ENCODE results near the gene SRGAP1. TPM values are rescaled to one million over a fixed set of nuclear protein-coding genes. Genes with fewer than 3 reads are reported as not detected.

SRGAP1 gene
- total RNA-seq, 2 donors from 2014 or later: 0.19 to 1.0 TPM

DNA sequence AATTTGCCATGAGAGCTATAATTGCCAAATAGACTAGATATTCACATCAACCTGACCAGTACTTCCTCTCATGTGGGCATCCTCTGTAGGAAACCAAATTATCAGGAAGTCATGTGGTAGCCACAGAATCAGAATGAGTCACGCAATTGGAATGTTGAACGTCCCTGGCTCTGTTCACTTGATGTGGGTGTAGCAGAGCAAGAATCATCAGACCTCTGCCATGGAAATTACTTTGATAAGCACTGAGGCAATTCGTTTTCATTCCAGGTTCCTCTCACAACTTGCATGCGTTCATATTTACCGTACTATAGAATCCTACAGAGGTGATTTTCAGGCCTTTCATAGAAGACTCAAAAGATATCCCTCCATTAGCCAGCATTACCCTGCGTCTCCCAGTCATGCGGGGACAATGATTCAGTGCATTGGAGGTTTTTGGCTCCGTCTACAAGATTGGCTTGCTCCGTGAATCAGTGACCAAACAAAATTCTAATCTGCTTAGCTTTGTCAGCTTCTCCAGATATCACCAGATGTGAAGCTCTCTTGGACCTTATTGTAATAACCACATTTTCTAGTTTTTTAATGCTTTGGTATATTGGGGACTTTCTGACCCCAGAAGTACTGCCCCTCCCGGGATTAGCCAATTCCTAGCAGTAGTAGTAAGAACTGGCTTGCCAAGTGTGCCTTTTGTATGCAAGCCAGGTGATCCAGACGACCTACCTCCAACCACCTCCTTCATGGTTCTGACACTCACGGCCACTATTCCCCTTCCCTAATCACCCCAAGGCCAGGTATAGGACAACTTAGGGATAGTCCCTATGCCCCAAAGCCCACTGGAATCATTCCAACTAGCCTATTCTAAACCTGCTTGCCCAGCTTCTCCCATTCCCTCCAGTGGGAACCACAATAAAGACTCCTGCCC lies 244.2 kb downstream of the SRGAP1 start:
- Mint-ChIP-seq H3K36me3 (no peaks in the 10 kb centered on the region), H3K4me1 (ENCODE audit: low read depth in 2 of 2) (no peaks in the 10 kb centered on the region), H3K27ac (no peak overlapping the region), H3K27me3 (peaks cover 0 to 11% of the 10 kb centered on the region in 2 donors), H3K4me3 (no peak overlapping the region), H3K9me3 (no peaks in the 10 kb centered on the region)
- ATAC-seq (no peak), DNase-seq (ENCODE audit: low spot score) (no peak)

DNA sequence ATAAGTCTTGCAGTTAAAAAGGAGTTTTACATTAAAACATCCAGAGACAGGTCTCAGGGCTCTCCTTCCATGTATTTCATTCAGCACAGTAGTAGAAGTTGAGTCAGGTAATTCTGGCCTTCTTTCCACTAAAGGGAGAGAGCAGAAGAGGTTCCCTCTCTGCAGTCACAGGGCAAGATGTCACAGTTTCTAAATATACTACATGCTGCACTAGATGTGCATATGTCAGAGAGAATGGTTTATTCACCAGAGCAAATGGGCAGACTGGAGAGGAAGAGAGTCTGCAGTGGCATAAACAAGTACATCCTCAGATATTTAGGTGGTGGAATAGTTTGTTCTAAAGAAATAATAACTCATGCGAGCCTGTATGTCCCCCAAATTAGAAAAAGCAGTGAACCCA lies 245.5 kb downstream of the SRGAP1 start:
- H3K9me3 Mint-ChIP-seq: no peaks in the 10 kb centered on the region

DNA sequence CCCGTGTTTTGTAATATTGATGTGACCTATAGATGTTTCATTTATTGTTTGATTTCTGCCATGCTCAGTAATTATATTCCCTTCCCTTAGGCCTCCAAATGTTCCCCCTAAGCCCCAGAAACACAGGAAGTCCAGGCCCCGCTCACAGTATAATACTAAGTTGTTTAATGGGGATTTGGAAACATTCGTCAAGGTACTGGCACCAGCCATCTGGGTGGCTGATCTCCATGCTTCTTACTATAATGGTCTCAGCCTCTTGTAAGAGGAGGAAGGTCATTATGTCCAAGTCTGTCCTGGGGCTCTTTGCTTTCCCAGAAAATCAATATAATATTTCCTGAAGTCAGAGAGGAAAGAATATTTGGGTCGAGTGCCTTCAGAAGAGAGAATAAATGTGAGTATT lies 246.7 kb downstream of the SRGAP1 start:
- peaks cover 0 to 11% of the 10 kb centered on the region in 2 donors for H3K27me3 Mint-ChIP-seq
- no peak for DNase-seq (ENCODE audit: low spot score)
- H3K27ac Mint-ChIP-seq: no peak overlapping the region
- H3K4me3 Mint-ChIP-seq: no peak overlapping the region
- no peak for ATAC-seq
- no peaks in the 10 kb centered on the region for H3K36me3 Mint-ChIP-seq
- H3K4me1 Mint-ChIP-seq (ENCODE audit: low read depth in 2 of 2): no peaks in the 10 kb centered on the region
- H3K9me3 Mint-ChIP-seq: no peaks in the 10 kb centered on the region

More for the DNA sequence above, 245.5 kb downstream of the SRGAP1 start:
- DNase-seq (ENCODE audit: low spot score): no peak
- Mint-ChIP-seq H3K36me3 (no peaks in the 10 kb centered on the region), H3K27ac (no peak overlapping the region), H3K4me1 (ENCODE audit: low read depth in 2 of 2) (no peaks in the 10 kb centered on the region), H3K27me3 (peaks cover 0 to 11% of the 10 kb centered on the region in 2 donors), H3K4me3 (no peak overlapping the region)
- no peak for ATAC-seq

GRCh38 chr12:64092507-64093196 lies 248.2 kb downstream of the SRGAP1 start:
- Mint-ChIP-seq H3K27me3 (peaks cover 0 to 11% of the 10 kb centered on the region in 2 donors), H3K4me1 (ENCODE audit: low read depth in 2 of 2) (no peaks in the 10 kb centered on the region), H3K4me3 (no peak overlapping the region), H3K9me3 (no peaks in the 10 kb centered on the region), H3K36me3 (no peaks in the 10 kb centered on the region), H3K27ac (no peak overlapping the region)
- DNase-seq (ENCODE audit: low spot score): no peak
- ATAC-seq: no peak

GRCh38 chr12:64093689-64094088 lies 249.2 kb downstream of the SRGAP1 start:
- Mint-ChIP-seq H3K36me3 (no peaks in the 10 kb centered on the region), H3K4me1 (ENCODE audit: low read depth in 2 of 2) (no peaks in the 10 kb centered on the region), H3K27me3 (peaks cover under 1 to 14% of the 10 kb centered on the region in 2 donors), H3K4me3 (no peak overlapping the region), H3K27ac (no peak overlapping the region), H3K9me3 (no peaks in the 10 kb centered on the region)
- no peak for DNase-seq (ENCODE audit: low spot score)
- ATAC-seq: no peak

DNA sequence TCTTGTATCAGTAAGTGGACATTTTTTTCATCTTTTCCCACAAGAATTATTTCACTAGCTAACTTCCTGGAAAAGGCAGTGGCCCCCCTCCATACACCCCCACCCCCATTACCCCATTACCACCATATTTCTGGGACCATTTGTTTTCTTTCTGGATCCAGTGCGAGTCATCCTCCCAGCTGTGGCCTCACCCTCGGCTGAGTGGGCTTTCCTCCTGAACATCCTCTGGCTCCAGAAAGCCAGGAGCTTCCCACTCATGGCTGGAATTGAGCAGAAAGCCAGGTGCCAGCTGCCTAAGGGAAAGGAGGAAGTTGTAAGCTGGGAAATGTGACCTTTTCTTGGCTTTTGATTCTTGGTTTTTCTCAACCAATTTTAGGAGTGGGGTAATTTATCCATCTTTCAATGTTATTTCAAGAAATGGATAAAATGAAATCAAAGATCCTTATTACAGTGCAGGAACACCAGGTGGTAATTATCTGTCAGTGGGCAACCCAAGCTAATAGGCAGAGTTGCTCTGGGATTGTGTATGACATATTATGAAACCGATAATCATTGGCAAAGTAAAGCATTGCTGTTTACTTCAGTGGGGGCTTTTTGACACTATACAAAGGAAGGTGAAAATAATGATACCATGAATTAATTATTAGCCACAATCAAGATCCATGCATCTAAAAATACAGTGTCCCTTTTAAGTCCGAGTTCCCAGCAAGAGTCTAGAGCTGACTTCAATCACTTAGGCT lies 253.0 kb downstream of the SRGAP1 start:
- no peak for DNase-seq (ENCODE audit: low spot score)
- H3K4me3 Mint-ChIP-seq: no peak overlapping the region
- H3K36me3 Mint-ChIP-seq: no peaks in the 10 kb centered on the region
- no peaks in the 10 kb centered on the region for H3K9me3 Mint-ChIP-seq
- no peak overlapping the region for H3K27ac Mint-ChIP-seq
- ATAC-seq: no peak
- peaks cover 3 to 9% of the 10 kb centered on the region in 2 donors for H3K27me3 Mint-ChIP-seq
- H3K4me1 Mint-ChIP-seq (ENCODE audit: low read depth in 2 of 2): no peaks in the 10 kb centered on the region

DNA sequence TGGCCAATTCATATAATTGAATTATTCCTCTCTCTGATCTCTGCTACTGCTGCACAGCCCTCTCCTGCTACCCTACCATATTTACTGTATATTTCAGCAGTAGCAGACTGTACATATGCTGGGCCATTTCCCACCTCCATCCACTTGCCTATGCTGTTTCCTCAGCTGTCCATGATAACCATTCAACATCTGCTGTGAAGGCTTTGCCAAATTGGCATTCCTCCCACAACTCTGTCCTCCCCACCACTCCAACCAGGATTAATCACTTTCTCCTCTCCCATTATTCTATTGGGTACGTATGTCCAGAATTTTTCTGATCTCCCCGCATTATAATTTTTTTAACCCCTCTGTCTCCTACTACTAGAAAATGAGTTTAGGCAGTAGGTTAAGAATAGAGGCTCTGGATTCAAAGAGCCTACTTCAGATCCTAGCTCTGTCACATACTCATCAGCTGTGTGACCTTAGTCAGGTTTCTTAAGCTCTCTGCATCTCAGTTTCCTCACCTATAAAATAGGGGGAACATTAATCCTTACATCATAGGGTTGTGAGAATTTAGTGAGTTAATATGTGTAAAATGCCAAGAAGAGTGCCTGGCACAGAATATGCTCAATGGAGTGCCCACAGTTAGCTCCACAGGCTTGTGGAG lies 254.3 kb downstream of the SRGAP1 start:
- no peak for ATAC-seq
- no peaks in the 10 kb centered on the region for H3K9me3 Mint-ChIP-seq
- H3K27ac Mint-ChIP-seq: no peak overlapping the region
- H3K36me3 Mint-ChIP-seq: no peaks in the 10 kb centered on the region
- H3K4me1 Mint-ChIP-seq (ENCODE audit: low read depth in 2 of 2): no peaks in the 10 kb centered on the region
- no peak overlapping the region for H3K4me3 Mint-ChIP-seq
- no peak for DNase-seq (ENCODE audit: low spot score)
- peaks cover 3 to 9% of the 10 kb centered on the region in 2 donors for H3K27me3 Mint-ChIP-seq

DNA sequence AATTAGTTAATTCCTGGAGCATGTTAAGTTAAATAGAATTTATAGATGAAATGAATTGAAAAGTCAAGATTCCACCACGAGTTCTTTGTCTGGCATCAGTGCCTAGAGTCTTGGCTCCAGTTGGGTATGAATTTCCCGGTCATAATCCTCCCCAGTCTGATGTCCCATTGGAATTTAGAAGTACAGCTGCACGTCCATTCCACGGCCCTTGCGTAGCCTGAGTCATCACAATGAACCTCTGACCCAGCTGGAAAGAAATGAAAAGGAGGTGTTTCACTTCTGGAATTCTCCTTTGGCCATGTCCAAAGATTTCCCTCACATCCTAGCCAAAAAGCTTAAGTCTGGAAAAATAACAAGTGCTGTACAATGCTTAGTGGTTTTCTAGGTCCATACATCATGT lies 254.9 kb downstream of the SRGAP1 start:
- Mint-ChIP-seq H3K27me3 (peaks cover 3 to 9% of the 10 kb centered on the region in 2 donors), H3K9me3 (no peaks in the 10 kb centered on the region), H3K4me1 (ENCODE audit: low read depth in 2 of 2) (no peaks in the 10 kb centered on the region), H3K36me3 (no peaks in the 10 kb centered on the region), H3K4me3 (no peak overlapping the region), H3K27ac (no peak overlapping the region)
- DNase-seq (ENCODE audit: low spot score) (no peak), ATAC-seq (no peak)

- DNase-seq (ENCODE audit: low spot score) (no peak), ATAC-seq (no peak)
- Mint-ChIP-seq H3K27ac (no peak overlapping the region), H3K4me3 (no peak overlapping the region), H3K27me3 (peaks cover 8 to 34% of the 10 kb centered on the region in 2 donors), H3K9me3 (no peaks in the 10 kb centered on the region), H3K4me1 (ENCODE audit: low read depth in 2 of 2) (no peaks in the 10 kb centered on the region), H3K36me3 (no peaks in the 10 kb centered on the region)
Observed at GRCh38 chr12:64102339-64102738, 257.8 kb downstream of the SRGAP1 start.

DNA sequence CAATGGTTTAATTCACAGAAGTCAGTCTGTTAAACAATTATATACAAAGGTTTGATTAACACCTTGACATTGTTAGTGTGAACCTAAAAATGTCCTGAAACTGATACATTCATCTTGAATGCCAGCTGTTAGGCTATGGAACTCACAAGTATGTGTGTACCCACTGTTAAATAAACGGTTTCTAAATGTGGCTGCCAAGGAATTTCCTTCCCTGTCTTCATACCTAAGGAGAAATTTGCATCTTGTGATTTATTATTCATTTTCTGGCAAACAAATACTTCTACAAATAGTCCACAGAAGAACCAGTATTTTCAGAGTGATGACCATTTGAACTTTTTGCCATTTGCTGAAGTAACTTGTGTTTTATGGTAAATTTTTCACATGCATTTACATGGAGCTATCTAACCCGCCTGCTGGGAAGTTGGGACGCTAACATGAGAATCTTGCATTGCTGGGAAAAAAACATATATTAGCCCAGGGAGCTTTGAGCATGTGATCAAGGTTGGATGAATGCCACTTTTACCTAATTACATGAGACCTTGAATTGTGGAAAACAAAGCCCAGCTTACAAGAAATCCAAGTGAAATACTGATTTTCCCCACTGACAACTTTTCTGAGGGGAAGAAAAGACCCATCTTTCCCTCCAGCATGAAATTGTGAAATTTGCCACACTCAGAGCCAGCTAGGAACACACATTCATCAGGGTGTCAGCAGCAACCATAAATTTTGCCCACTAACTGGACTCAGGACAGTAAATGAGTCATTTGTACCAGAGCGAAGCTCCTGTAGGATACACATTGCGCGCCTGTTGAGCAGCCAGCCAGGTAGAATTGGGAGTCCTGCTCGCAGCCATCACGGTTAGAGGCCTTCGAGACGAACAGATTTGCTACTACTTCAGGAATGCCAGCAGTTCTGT lies 259.6 kb downstream of the SRGAP1 start:
- H3K9me3 Mint-ChIP-seq: no peaks in the 10 kb centered on the region

GRCh38 chr12:64105026-64105425 lies 260.5 kb downstream of the SRGAP1 start:
- H3K27ac Mint-ChIP-seq: no peak overlapping the region
- no peaks in the 10 kb centered on the region for H3K9me3 Mint-ChIP-seq
- peaks cover 8 to 38% of the 10 kb centered on the region in 2 donors for H3K27me3 Mint-ChIP-seq
- DNase-seq (ENCODE audit: low spot score) (no peak), ATAC-seq (no peak)
- no peak overlapping the region for H3K4me3 Mint-ChIP-seq
- H3K4me1 Mint-ChIP-seq (ENCODE audit: low read depth in 2 of 2): no peaks in the 10 kb centered on the region
- no peaks in the 10 kb centered on the region for H3K36me3 Mint-ChIP-seq

More for the DNA sequence above, 259.6 kb downstream of the SRGAP1 start:
- ATAC-seq: no peak
- Mint-ChIP-seq H3K36me3 (no peaks in the 10 kb centered on the region), H3K27ac (no peak overlapping the region), H3K27me3 (peaks cover 8 to 40% of the 10 kb centered on the region in 2 donors), H3K4me1 (ENCODE audit: low read depth in 2 of 2) (no peaks in the 10 kb centered on the region), H3K4me3 (no peak overlapping the region)
- no peak for DNase-seq (ENCODE audit: low spot score)

GRCh38 chr12:64107776-64108175 lies 263.3 kb downstream of the SRGAP1 start:
- Mint-ChIP-seq H3K9me3 (no peaks in the 10 kb centered on the region), H3K36me3 (no peaks in the 10 kb centered on the region), H3K27me3 (peaks cover 12 to 43% of the 10 kb centered on the region in 2 donors), H3K4me1 (ENCODE audit: low read depth in 2 of 2) (no peaks in the 10 kb centered on the region), H3K27ac (no peak overlapping the region), H3K4me3 (no peak overlapping the region)
- DNase-seq (ENCODE audit: low spot score) (no peak), ATAC-seq (no peak)
